ENCODE data around the gene CASP1.
A peak's percentile ranks its signal among the peaks of the same experiment; 100 is the strongest.
"Not testable (repeated sequence)": the region's sequence is repeated elsewhere in the genome, so short reads cannot be mapped to it uniquely, and the experiment has no call there.

Gene CASP1

DNA sequence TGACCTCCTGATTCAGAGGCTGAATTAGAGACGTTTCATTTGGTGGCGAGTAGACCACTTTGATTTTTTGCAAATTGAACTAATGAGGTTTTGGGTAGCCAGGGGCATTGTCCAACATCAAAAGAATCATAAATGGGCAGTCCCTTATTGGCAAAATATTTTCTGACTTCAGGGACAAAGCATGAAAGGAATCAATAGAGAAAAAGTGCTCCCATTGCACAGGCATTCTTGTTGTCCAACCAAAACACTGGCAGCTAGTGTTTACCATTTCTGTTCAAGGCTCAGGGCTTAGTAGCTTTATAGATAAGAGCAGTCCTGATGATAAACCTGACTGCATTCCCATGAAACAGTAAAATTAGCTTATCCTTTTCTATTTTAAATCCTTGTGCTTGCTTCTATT is 16.6 kb upstream of the CASP1 start:
- Histone ChIP-seq H3K9ac (ENCODE audit: low read length) (no peak overlapping the region), H3K27ac (ENCODE audit: low read length) (no peak overlapping the region), H3K9me2 (replicated peaks; ENCODE audit: insufficient read depth, low read length) (no peaks in the 10 kb centered on the region), H3K4me2 (ENCODE audit: low read depth, low read length) (no peak overlapping the region), H2AFZ (ENCODE audit: low read length) (no peak overlapping the region), H3K36me3 (replicated peaks; ENCODE audit: insufficient read depth, low read length) (no peaks in the 10 kb centered on the region), H3F3A (ENCODE audit: insufficient read depth, low read length) (no peaks in the 10 kb centered on the region), H3K27me3 (replicated peaks; ENCODE audit: insufficient read depth, low read length) (no peaks in the 10 kb centered on the region), H3K9me3 (replicated peaks; ENCODE audit: insufficient read depth, low read length) (no peaks in the 10 kb centered on the region), H3K4me1 (ENCODE audit: low read length) (no peaks in the 10 kb centered on the region), H3K4me3 (ENCODE audit: low read length) (no peak overlapping the region), H3K79me2 (ENCODE audit: low read length) (no peaks in the 10 kb centered on the region), H4K20me1 (ENCODE audit: insufficient read depth, low read length) (no peaks in the 10 kb centered on the region)
- TF ChIP-seq, protein P1, sequence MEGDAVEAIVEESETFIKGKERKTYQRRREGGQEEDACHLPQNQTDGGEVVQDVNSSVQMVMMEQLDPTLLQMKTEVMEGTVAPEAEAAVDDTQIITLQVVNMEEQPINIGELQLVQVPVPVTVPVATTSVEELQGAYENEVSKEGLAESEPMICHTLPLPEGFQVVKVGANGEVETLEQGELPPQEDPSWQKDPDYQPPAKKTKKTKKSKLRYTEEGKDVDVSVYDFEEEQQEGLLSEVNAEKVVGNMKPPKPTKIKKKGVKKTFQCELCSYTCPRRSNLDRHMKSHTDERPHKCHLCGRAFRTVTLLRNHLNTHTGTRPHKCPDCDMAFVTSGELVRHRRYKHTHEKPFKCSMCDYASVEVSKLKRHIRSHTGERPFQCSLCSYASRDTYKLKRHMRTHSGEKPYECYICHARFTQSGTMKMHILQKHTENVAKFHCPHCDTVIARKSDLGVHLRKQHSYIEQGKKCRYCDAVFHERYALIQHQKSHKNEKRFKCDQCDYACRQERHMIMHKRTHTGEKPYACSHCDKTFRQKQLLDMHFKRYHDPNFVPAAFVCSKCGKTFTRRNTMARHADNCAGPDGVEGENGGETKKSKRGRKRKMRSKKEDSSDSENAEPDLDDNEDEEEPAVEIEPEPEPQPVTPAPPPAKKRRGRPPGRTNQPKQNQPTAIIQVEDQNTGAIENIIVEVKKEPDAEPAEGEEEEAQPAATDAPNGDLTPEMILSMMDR (IDR thresholded peaks at IDR 0.05; ENCODE audit: low read length) = no peak
- TF ChIP-seq EZH2 (optimal IDR thresholded peaks at IDR 0.05; ENCODE audit: low read depth, low read length) (no peak), EZH2phosphoT487 (IDR thresholded peaks at IDR 0.05; ENCODE audit: low read length) (no peak)
- no peak for DNase-seq

DNA sequence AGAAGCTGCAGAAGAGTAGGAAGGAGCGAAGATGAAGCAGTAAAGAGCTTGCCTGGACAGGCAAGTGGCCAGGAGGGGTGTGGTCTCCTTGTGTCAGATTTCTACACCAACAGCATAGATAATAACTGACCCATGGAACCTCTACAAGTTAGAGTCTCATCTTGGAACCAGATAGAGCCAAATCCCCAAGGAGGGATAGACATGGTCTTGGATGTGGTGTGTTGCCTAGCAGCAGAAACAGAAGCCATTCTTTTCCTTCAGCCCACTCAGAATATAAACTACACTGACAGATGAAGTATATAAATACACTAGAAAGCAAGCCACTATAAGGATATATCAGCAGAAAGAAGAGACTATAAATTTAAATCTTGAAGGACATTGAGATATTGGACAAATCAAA is 14.5 kb upstream of the CASP1 start:
- Histone ChIP-seq H3K27me3 (replicated peaks; ENCODE audit: insufficient read depth, low read length) (no peaks in the 10 kb centered on the region), H3K9me2 (replicated peaks; ENCODE audit: insufficient read depth, low read length) (no peaks in the 10 kb centered on the region), H3K27ac (ENCODE audit: low read length) (no peak overlapping the region), H3F3A (ENCODE audit: insufficient read depth, low read length) (no peaks in the 10 kb centered on the region), H3K4me2 (ENCODE audit: low read depth, low read length) (no peak overlapping the region), H2AFZ (ENCODE audit: low read length) (no peak overlapping the region), H3K9me3 (replicated peaks; ENCODE audit: insufficient read depth, low read length) (no peaks in the 10 kb centered on the region), H3K79me2 (ENCODE audit: low read length) (no peaks in the 10 kb centered on the region), H4K20me1 (ENCODE audit: insufficient read depth, low read length) (no peaks in the 10 kb centered on the region), H3K36me3 (replicated peaks; ENCODE audit: insufficient read depth, low read length) (no peaks in the 10 kb centered on the region), H3K9ac (ENCODE audit: low read length) (no peak overlapping the region), H3K4me1 (ENCODE audit: low read length) (peaks cover 5% of the 10 kb centered on the region), H3K4me3 (ENCODE audit: low read length) (no peak overlapping the region)
- TF ChIP-seq, protein P1 (IDR thresholded peaks at IDR 0.05; ENCODE audit: low read length) = no peak
- no peak for DNase-seq

DNA sequence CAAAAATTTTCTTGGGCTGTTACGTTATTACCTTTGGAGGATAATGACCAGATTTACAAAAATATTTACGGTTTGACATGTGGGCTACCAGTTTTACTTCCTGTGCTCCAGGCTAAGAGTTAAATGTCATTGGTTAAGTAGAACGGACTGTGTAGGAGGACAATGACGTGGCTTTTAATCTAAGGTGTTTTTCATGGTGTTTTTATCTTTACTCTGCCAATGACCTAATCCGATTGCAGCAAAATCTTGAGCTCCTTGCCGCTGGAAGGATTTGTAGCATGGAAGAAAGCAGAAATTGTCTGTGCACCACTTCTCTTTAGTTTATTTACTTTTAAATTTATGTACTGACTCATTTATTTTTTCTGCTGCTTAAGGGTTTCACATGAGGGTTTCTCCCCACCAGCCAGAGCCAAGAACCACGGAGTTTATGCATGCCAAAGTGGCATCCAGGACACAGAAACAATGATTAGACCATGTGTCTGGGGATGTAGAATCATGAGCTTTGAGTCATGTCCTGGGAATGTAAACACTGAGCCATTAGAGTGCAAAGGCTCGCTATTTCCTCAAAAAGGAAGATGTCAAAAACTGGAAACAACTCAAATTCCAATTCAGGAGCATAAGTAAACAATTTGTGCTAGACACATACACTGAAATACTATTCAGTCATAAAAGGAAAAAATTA is 12.1 kb upstream of the CASP1 start:
- H4K20me1 ChIP-seq (ENCODE audit: insufficient read depth, low read length) = no peaks in the 10 kb centered on the region
- H3K9me3 ChIP-seq (replicated peaks; ENCODE audit: insufficient read depth, low read length) = no peaks in the 10 kb centered on the region
- no peaks in the 10 kb centered on the region for H3K27me3 ChIP-seq (replicated peaks; ENCODE audit: insufficient read depth, low read length)
- no peak overlapping the region for H3K27ac ChIP-seq (ENCODE audit: low read length)
- no peaks in the 10 kb centered on the region for H3K79me2 ChIP-seq (ENCODE audit: low read length)
- DNase-seq = no peak
- no peak overlapping the region for H2AFZ ChIP-seq (ENCODE audit: low read length)
- H3K4me1 ChIP-seq (ENCODE audit: low read length) = peaks cover 16% of the 10 kb centered on the region
- H3K4me2 ChIP-seq (ENCODE audit: low read depth, low read length) = no peak overlapping the region
- no peaks in the 10 kb centered on the region for H3F3A ChIP-seq (ENCODE audit: insufficient read depth, low read length)
- no peaks in the 10 kb centered on the region for H3K9me2 ChIP-seq (replicated peaks; ENCODE audit: insufficient read depth, low read length)
- TF ChIP-seq EZH2phosphoT487 (IDR thresholded peaks at IDR 0.05; ENCODE audit: low read length) (no peak), EZH2 (optimal IDR thresholded peaks at IDR 0.05; ENCODE audit: low read depth, low read length) (no peak)
- no peaks in the 10 kb centered on the region for H3K36me3 ChIP-seq (replicated peaks; ENCODE audit: insufficient read depth, low read length)
- H3K4me3 ChIP-seq (ENCODE audit: low read length) = no peak overlapping the region
- H3K9ac ChIP-seq (ENCODE audit: low read length) = no peak overlapping the region

DNA sequence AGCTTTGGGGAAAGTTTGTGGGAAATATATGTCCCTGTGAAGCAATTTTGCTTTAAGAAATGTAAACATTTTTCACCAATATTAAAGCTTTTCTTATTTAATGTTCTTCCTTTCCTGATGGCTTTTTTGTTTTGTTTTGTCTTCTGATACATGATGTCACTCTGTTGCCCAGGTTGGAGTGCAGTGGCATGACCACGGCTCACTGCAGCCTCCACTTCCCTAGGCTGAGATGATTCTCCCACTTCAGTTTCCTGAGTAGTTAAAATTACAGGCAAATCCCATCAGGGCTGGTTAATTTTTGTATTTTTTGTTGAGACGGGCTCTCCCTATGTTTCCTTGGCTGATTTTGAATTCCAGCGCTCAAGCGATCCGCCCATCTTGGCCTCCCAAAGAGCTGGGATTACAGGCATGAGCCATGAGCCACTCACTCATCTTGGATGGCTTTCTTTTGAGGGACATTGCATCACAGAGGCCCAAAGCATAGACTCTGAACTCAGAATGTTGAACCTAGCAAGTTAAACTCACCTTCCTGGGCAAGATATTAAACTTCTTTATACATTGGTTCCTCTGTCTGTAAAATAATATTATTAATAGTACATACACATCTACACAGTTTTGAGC is 10.8 kb upstream of the CASP1 start:
- Histone ChIP-seq H3K4me1 (ENCODE audit: low read length) (peaks cover 16% of the 10 kb centered on the region), H3K9me2 (replicated peaks; ENCODE audit: insufficient read depth, low read length) (no peaks in the 10 kb centered on the region), H3K27me3 (replicated peaks; ENCODE audit: insufficient read depth, low read length) (no peaks in the 10 kb centered on the region), H3K9ac (ENCODE audit: low read length) (no peak overlapping the region), H3F3A (ENCODE audit: insufficient read depth, low read length) (no peaks in the 10 kb centered on the region), H3K27ac (ENCODE audit: low read length) (no peak overlapping the region), H3K36me3 (replicated peaks; ENCODE audit: insufficient read depth, low read length) (no peaks in the 10 kb centered on the region), H3K4me3 (ENCODE audit: low read length) (no peak overlapping the region), H3K4me2 (ENCODE audit: low read depth, low read length) (peak overlapping the region; percentile 74; the same call in 1 of the 2 replicates), H2AFZ (ENCODE audit: low read length) (peak overlapping the region; percentile 85), H4K20me1 (ENCODE audit: insufficient read depth, low read length) (no peaks in the 10 kb centered on the region), H3K79me2 (ENCODE audit: low read length) (no peaks in the 10 kb centered on the region), H3K9me3 (replicated peaks; ENCODE audit: insufficient read depth, low read length) (no peaks in the 10 kb centered on the region)
- DNase-seq = no peak
- TF ChIP-seq, protein P1 (IDR thresholded peaks at IDR 0.05; ENCODE audit: low read length) = no peak
- no peak for TF ChIP-seq EZH2 (optimal IDR thresholded peaks at IDR 0.05; ENCODE audit: low read depth, low read length)
- TF ChIP-seq EZH2phosphoT487 (IDR thresholded peaks at IDR 0.05; ENCODE audit: low read length) = no peak

DNA sequence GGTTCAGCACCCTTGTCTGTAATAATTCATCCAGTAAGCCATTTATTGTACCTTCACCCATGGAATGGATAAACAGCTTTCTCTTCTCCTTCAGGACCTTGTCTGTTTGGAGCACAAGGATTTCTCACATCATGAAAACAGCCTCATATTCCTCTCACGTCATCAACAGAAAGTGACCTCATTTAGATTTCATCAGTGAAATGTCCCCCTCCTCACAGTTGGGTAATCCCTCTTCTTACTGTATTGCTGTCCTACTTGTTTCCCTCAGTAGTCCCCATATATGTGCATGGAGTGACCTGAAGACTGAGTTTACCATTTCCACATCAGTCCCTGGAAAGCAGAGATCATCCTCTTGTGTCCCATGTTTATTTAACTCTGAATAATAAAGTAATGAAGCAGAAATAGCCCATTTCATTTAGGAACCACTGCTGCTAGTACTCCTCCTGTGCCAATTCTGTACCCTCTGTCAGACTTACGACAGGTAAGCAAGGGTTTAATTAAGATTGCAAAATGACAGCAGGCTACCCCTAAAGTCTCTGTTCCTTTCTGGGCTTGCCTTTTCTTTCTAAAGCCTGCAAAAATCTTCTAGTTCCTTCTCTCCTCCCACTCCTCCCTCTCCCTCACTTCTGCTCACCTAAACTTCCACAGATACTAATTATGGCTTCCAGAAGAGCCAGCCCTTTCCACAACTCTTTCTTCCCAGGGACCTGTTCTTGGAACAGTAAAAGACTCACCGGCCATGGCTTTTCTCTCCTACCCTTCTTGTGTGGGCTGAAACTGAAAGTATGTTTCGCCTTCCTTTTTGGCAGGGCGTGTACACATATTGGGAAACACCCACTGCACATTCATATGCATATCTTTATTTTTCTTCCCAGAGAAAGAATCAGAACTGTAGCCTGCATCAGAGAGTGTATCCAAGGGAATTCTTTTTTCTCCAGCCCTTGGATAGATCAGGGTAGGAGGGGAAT is 9.9 kb upstream of the CASP1 start, which contains the start of gene CARD16:
TSS of gene CARD16 (minus strand) at position 779 of the 968 bp plus-strand sequence. CDS start at position 741, 38 bp downstream.
- H3K79me2 ChIP-seq (ENCODE audit: low read length); H3K36me3 ChIP-seq (replicated peaks; ENCODE audit: insufficient read depth, low read length); H3F3A ChIP-seq (ENCODE audit: insufficient read depth, low read length); H3K27me3 ChIP-seq (replicated peaks; ENCODE audit: insufficient read depth, low read length); H3K9me3 ChIP-seq (replicated peaks; ENCODE audit: insufficient read depth, low read length); H3K9me2 ChIP-seq (replicated peaks; ENCODE audit: insufficient read depth, low read length); H4K20me1 ChIP-seq (ENCODE audit: insufficient read depth, low read length): not testable (repeated sequence)
- peak within 1 kb of the TSS; percentile 38; the same call in 1 of the 2 replicates for H3K27ac ChIP-seq (ENCODE audit: low read length)
- H3K4me1 ChIP-seq (ENCODE audit: low read length) = peaks cover 16% of the 10 kb centered on the region
- H3K9ac ChIP-seq (ENCODE audit: low read length) = peak within 1 kb of the TSS; percentile 39; the same call in 1 of the 2 replicates
- peak within 1 kb of the TSS; percentile 74 for H3K4me2 ChIP-seq (ENCODE audit: low read depth, low read length)
- H3K4me3 ChIP-seq (ENCODE audit: low read length) = peak within 1 kb of the TSS; percentile 65
- DNase-seq = peak; percentile 73
- H2AFZ ChIP-seq (ENCODE audit: low read length) = peak within 1 kb of the TSS; percentile 85
